T-helper 1 cell treated with Interleukin-12 subunit alpha and Interleukin-12 subunit beta and Interleukin-4 antibody, amounts not matched to agents 30 ng/mL and 1 ng/mL, for 36 hours (primary cell): ENCODE data around the gene GPSM1. TPM values are rescaled to one million over a fixed set of nuclear protein-coding genes. Genes with fewer than 3 reads are reported as not detected.

Source experiments
- intact Hi-C: fragments of 100-400 bp; cut with micrococcal nuclease; formaldehyde crosslinking; loops from one replicate; pipeline ENCODE4 v1.15.1; 2024
- total RNA-seq: library from RNA; stranded (reverse); gene quantifications from 2 replicates; pipeline ENCODE4 v1.2.3, GENCODE V29; 2022

The GPSM1 gene
- total RNA-seq, 1 donor from 2014 or later: 6.1 TPM

DNA sequence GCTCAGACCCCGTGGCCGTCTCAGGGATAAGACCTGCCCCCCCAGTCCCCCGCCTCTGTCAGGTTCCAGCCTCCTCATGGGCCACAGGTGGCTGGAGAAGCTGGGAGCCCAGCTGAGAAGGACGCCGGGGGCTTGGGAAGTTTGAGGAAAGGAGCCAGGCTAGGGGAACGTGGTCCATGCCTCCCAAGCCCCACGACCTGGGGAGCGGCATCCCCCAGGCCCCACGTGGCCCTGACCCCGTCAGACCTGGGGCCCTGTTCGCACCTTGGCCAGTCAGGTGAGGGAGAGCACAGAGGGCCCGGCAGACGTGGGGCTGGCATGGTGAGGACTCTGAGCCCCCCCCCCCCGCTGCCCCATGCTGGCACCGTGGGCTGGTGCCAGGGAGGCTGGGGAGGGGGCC, 3.7 kb downstream of the GPSM1 start:
- intact Hi-C loops: no loop called here

DNA sequence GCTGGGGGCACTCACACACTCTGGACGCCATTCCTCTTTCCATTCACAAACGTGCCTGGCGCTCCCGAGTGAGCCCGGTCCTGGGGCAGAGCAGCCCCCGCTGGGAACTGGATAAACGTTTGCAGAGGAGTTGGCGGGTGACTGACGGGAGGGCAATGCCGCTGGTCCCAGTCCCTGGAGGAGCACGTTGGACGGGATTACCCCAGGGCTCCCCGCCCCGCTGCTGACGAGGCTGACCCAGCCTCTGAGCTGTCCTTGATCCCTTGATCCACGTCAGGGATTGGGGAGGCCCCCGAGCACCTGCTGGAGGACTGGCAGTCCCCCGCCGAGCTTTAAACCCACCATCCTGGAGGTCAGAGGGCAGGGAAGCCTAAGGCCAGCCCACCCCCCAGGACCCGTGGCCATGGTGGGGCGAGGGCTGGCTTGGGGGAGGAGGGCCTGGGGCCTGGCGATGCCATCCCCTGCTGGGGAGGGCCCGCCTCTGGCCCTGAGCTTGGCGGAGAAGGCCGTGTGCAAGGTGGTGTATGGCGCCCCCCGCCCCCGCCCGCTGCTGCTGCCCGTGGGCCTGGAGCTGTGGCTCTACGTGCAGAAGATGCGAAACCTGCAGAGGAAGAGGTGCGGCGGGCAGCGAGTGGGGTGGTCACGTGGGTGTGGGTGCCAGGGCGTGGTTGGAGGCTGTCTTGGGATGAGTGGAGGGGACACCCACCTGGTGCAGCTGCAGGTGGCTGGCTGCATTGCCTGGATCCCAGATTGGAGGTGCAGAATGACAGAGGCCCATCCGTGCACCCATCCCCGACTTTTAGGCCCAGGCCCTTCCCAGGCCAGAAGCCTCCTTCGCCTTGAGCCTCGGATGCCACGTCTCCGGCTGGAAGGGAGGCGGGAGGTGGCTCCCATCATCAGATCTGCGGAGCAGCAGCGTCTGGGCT, 4.5 kb downstream of the GPSM1 start:
- intact Hi-C loops: no loop called here

DNA sequence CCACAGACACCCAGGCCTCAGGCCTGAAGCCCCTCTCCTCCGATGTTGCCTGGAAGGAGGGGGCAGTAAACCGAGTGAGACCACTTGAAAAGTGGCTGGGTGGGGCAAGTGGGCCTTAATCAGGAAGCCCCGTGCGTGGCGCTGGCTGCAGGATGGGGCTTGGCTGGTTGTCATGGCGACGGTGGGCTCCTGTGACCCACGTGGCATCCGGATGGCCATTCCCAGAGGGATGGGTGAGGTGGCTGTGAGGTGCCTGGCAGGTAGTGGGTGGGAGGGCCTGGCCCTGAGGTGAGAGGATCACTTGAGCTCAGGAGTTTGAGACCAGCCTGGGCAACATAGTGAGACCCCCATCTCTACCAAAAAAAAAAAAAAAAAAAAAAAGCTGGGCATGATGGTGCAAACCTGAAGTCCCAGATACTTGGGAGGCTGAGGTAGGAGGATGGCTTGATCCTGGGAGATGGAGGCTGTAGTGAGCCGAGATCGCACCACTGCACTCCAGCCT, 5.2 kb downstream of the GPSM1 start:
- intact Hi-C loops: no loop called here

- intact Hi-C loops: no loop called here
These were observed 5.7 kb downstream of the GPSM1 start for GRCh38 chr9:136333045-136333444.

GRCh38 chr9:136333486-136333885, 6.1 kb downstream of the GPSM1 start:
- intact Hi-C loops: no loop called here

DNA sequence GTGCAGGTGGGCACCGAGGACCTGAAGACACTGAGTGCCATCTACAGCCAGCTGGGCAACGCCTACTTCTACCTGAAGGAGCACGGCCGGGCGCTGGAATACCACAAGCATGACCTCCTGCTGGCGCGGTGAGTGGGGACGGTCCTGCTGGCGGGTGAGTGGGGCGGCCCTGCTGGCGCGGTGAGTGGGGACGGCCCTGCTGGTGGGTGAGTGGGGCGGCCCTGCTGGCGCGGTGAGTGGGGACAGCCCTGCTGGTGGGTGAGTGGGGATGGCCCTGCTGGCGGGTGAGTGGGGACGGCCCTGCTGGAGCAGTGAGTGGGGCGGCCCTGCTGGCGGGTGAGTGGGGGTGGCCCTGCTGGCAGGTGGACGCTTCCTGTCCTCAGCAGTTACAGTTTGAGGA, 7.2 kb downstream of the GPSM1 start:
- intact Hi-C loops: no loop called here

- intact Hi-C loops: no loop called here
These were observed 8.2 kb downstream of the GPSM1 start for GRCh38 chr9:136335296-136336155.

- intact Hi-C loops: no loop called here
These were observed 9.0 kb downstream of the GPSM1 start for GRCh38 chr9:136336156-136336870.

- intact Hi-C loops: no loop called here
These were observed 9.5 kb downstream of the GPSM1 start for GRCh38 chr9:136336881-136337280.

DNA sequence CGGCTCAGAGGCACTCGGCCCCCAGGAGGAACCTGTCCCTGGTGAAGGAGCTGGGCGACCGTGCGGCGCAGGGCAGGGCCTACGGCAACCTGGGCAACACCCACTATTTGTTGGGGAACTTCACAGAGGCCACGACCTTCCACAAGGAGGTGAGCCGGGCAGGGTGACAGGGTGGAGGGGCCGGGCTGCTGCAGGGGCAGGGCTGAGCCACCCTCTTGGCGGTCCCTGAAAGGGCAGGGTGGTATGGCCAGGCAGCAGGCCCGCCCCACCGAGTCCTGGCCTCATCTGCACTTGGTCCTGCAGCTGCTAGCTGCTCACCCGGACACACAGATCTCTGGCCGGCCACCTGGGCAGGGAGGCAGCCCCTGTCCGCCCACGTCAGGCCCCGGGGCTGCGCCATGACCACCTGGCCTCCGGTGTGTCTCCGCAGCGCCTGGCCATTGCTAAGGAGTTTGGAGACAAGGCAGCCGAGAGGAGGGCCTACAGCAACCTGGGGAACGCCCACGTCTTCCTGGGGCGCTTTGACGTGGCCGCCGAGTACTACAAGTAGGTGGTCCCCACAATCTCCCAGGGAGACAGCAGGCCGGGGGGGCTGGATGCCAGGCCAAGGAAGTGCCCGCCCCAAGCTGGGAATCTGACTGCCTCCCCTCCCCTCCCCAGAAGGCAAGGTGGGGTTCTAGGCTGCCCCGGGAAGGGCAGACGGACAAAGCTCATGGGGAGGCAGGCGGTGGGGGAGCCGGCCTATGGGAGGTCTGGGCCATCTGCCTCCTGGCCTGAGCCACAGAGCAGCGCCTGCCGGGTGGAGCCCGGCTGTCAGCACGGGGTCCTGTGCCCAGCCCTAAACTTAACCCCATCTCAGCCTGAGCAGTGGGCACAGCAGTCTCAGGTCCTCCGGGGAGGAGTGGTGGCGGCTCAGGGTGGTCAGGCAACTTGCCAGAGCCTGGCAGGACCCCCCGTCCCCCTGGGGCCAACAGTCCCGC, 10.4 kb downstream of the GPSM1 start:
- intact Hi-C loops: no loop called here

DNA sequence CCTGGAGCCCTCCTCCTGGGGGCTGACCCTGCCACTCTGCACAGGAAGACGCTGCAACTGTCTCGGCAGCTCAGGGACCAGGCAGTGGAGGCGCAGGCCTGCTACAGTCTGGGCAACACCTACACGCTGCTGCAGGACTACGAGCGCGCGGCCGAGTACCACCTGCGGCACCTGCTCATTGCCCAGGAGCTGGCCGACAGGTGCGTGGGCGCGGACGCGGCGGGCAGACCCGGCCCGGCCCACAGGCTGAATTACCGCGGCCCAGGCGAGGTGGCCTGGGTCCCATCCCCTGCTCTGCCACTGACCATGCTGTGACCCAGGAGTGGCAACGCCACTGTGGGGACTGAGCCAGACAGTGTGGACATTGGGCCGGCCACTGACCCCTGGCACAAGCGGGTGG, 11.2 kb downstream of the GPSM1 start:
- intact Hi-C loops: no loop called here

- intact Hi-C loops: no loop called here
These were observed 12.0 kb downstream of the GPSM1 start for GRCh38 chr9:136339173-136339957.

GRCh38 chr9:136339958-136340310, 12.6 kb downstream of the GPSM1 start:
- intact Hi-C loops: no loop called here

DNA sequence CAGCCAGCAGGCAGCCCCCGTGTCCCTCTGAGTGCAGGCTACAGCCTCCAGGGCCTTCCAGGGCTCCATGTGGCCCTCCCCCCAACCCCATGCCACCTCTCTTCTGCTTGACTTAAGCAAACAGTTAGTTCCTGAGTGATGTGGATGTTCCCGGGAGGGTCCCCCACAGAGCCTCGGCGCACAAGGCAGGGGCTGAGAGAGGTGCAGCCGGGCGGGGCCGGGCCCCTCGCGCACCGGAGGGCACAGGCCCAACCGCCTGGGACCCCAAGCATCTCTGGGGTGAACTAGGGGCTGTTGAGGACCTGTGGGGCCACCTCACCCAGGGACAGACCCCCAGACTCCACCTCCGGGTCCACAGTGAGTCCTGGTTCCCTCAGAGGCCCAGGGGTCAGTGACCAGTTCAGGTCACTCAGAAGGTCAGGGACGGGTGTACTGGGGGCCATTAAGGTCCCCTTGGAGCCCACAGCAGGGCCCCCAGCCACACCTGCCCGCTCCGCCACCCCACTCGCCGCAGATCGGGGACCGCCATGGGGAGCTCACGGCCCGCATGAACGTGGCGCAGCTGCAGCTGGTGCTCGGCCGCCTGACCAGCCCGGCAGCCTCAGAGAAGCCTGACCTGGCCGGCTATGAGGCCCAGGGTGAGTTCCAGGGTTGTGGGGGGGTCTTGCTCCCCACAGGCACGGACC, 13.2 kb downstream of the GPSM1 start:
- intact Hi-C loops: no loop called here

DNA sequence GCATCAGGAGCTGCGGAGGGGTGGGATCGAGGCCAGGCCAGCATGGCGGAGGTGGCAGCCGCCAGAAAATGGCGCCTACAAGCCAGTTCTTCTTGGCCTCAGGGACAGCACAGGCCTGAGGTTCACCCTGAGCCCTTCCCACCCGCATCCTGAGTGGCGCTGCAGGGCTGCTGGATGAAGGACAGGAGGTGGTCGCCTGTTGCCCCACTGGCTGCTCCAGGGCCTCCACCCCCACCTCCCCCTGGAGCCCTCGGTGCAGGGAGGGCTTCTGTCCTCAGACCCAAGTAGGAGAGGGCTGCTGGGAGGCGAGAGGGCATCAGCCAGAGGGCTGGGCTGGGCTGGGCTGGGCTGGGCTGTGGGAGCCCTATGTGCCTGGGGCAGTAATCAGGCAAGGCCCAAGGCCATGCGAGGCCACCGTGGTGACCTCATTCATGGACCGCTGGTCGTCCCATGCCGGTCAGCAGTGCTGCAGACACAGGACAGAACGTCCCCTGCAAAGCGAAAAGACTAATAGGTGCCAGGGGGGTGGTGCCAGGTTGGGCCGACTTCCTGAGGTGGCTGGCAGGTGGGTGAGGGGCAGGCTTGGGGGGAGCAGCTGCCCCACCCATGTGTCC, 13.8 kb downstream of the GPSM1 start:
- intact Hi-C loops: no loop called here

- intact Hi-C loops: loop anchor here (1.0 kb wide), 2 partner anchors 22 to 59 kb away; partner anchors contain the start of genes DNLZ and SNAPC4
These were observed 14.4 kb downstream of the GPSM1 start for GRCh38 chr9:136341769-136342168.

DNA sequence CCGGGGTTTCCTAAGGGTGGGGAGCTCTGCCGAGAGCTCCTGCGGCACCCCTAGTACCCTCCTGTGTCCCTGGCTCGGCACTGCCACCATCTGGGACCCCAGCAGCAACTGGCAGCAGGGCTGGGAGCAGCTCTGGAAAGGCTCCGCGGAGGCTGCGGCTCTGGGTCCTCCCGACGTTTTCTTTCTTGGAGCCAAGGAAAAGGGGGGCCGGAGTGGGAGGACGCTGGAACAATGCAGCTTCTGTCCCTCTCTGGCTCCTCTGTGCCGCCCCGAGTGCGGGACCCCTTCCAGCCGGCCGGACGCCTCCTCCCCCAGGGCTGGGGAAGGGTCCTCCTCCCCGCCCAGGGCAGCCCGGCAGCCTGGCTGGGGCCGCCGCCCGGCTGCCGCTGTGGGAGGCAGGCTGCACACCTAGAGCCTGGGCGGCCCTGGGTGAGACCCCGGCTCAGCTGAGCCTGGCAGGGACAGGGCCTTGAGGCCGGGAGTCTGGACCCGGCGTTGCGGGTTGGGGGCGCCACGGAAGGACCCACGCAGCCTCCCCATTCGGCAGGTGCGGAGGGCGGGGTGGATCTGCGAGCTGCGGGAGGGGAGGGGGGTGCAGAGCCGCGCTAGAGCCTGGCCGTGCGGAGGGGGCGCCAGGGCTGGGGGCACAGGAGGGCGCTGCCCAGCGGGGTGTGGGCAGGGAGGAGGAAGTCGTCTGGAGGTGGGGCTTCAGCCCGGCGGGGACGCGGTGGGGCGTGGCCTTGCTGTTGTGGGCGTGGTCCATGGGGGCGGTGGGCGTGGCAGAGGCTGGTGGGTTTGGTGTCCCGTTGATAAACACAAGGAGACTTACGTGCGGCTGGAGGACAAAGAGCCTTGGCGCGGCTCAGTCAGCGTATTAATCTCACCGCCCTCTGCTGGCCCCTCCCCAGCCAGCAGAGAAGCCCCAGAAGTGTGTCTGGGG, 15.1 kb downstream of the GPSM1 start:
- intact Hi-C loops: loop anchor here (1.0 kb wide), 2 partner anchors 21 to 58 kb away; partner anchors contain the start of genes DNLZ and SNAPC4
